Measurements from ENCODE around the gene LZTR1. TPM values are rescaled to one million over a fixed set of nuclear protein-coding genes. Genes with fewer than 3 reads are reported as not detected.
"Not testable (repeated sequence)": the region's sequence is repeated elsewhere in the genome, so short reads cannot be mapped to it uniquely, and the experiment has no call there.

Gene LZTR1
- polyA plus RNA-seq, 4 donors, result 36.7 to 71.0 (median 54.6) TPM

- no peak for DNase-seq (ENCODE audit: low read depth in 4 of 4, low spot score in 2 of 4)
Observed at GRCh38 chr22:21030032-21030431, 47.9 kb downstream of the LZTR1 start.

DNA sequence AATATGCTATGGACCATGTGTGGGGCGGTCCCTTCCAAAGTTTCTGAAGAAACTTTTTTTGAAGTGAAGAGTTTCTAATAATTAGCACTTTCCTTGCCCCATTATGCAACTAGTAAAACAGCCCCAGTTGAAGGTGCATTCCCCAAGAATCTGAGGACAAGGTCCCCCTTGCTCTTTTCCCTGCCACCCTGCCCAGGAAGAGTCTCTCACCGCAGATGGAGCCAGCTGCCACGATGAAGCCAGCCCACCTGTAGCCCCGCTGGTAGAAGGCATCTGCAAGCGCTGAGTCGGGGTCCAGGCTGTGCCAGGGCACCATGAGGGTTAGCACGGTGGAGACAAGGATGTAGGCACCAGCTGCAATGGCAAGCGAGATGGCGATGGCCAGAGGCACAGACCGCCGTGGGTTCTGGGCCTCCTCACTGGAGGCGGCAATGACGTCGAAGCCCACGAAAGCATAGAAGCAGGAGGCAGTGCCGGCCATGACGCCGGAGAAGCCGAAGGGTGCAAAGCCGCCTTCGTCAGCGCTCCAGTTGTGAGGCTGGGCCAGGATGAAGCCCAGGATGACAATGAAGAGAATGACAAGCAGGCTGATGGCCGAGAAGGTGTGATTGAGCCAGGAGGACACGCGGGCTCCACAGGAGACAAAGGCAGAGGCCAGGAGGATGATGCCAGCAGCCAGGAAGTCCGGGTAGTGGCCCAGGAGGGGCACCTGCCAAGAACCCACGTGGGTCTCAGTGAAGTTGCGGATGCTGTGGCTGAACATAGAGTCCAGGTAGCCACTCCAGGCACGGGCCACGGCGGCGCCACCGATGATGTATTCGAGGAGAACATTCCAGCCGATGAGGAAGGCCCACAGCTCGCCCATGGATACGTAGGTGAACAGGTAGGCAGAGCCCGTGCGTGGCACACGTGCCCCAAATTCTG, 48.8 kb downstream of the LZTR1 start:
- no peak for DNase-seq (ENCODE audit: low read depth in 4 of 4, low spot score in 2 of 4)

DNA sequence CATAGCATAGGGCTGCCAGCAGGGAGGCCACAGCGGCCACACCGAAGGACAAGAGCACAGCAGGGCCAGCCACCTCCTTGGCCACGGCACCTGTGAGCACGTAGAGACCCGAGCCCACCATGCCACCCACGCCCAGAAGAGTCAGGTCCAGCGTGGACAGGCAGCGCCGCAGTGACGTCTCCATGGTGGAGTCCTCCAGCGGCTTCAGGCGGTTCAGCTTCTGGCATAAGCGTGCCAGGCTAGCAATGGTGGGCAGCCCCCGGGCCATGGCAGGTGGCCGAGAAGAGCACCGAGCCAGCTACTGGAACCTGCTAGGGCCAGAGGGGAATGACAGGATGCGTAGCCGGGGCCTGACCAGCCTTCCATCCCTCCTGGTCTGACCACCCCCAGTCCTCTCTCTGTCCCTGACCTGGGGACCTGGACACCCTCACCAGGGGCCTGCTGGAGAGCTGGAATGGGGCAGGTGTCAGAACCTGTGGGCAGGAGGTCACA, 49.5 kb downstream of the LZTR1 start:
- no peak for DNase-seq (ENCODE audit: low read depth in 4 of 4, low spot score in 2 of 4)

- no peak for DNase-seq (ENCODE audit: low read depth in 4 of 4, low spot score in 2 of 4)
Observed at GRCh38 chr22:21032037-21032867, 50.2 kb downstream of the LZTR1 start, which contains the start of gene SLC7A4. Gene SLC7A4, minus strand, starts transcription at chr22:21032561. Its CDS starts 749 bp downstream, at chr22:21031812.

GRCh38 chr22:21032868-21033688, 51.0 kb downstream of the LZTR1 start:
- DNase-seq (ENCODE audit: low read depth in 4 of 4, low spot score in 2 of 4), result no peak

GRCh38 chr22:21033895-21034294, 51.8 kb downstream of the LZTR1 start:
- DNase-seq (ENCODE audit: low read depth in 4 of 4, low spot score in 2 of 4), result no peak

DNA sequence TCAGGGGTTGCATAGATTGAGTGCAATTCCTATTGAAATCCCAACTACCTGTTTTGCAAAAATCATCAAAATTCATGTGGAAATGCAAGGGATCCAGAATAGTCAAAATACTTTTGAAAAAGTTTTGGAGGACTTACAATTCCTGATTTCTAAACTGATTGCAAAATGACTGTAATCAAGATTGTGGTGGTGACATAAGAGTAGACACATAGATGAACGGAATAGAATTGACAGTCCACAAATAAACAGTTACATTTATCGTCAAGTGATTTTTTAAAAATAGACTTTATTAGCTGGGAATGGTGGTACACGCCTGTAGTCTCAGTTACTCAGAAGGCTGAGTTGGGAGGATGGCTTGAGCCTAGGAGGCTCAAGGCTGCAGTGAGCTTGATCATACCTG, 52.9 kb downstream of the LZTR1 start:
- no peak for DNase-seq (ENCODE audit: low read depth in 4 of 4, low spot score in 2 of 4)

DNA sequence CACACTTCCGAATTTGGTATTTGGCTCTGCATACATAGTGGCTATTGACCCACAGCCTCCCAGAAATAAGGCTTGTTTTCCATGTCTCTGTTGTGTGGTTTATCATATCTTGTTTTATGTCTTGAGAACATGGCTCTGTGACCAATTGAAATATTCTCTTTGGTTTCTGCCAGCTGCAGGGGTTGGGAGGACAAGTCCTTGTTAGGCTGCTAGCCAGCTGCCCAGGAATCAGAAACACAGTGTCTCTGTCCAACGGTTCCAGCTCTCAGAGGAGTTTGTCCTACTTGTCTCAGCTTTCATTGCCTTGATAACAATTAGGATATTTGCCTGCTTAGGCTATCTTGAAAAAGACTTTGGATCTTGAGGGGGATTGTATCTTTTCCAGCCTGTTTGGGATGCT, 56.3 kb downstream of the LZTR1 start:
- no peak for DNase-seq (ENCODE audit: low read depth in 4 of 4, low spot score in 2 of 4)

- DNase-seq (ENCODE audit: low read depth in 4 of 4, low spot score in 2 of 4), result not testable (repeated sequence)
Observed at GRCh38 chr22:21039158-21039557, 57.1 kb downstream of the LZTR1 start.

- no peak for DNase-seq (ENCODE audit: low read depth in 4 of 4, low spot score in 2 of 4)
Observed at GRCh38 chr22:21041937-21042336, 59.8 kb downstream of the LZTR1 start.

DNA sequence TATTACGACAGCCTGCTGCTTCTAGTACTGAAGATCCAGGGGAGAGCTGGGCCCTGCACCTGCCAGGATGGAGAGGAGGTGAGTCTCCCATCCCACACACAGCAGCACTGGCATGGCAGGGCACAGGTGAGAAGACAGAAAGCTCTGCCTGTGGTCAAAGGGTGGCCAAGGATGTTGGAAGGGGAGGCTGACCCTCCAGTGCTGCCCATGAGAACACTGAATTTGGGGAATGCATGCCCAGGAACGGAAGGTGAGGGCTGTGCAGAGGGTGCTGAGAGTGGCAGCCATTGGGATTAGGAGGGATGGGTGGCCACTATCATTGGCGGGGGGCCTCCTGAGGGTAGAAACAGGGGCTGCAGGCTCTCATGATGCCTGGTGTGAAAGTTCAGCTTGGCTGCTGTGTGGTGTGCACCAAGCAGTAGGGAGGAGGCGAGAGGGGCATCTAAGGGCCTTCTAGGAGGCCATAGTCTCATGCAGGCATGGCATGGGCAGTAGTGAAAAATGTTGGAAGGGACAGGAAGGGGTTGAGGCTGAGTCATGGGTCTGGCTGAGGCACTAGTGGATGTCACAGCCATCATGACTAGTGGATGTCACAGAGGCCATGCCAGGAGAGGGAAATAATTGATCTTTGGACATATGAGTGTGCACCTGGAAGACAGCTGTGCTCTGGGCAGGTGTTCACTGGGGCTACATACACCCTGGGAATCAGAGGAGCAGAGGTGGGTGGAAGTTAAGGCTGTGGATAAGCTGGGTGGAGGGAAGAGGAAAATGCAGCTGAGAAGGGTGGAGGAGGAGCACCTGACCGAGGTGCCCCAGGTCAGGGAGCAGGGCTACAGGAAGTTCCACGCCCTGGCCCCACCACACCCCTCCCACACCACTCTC, 61.1 kb downstream of the LZTR1 start:
- DNase-seq (ENCODE audit: low read depth in 4 of 4, low spot score in 2 of 4), result no peak

GRCh38 chr22:21043860-21044535, 61.9 kb downstream of the LZTR1 start:
- DNase-seq (ENCODE audit: low read depth in 4 of 4, low spot score in 2 of 4), result no peak

DNA sequence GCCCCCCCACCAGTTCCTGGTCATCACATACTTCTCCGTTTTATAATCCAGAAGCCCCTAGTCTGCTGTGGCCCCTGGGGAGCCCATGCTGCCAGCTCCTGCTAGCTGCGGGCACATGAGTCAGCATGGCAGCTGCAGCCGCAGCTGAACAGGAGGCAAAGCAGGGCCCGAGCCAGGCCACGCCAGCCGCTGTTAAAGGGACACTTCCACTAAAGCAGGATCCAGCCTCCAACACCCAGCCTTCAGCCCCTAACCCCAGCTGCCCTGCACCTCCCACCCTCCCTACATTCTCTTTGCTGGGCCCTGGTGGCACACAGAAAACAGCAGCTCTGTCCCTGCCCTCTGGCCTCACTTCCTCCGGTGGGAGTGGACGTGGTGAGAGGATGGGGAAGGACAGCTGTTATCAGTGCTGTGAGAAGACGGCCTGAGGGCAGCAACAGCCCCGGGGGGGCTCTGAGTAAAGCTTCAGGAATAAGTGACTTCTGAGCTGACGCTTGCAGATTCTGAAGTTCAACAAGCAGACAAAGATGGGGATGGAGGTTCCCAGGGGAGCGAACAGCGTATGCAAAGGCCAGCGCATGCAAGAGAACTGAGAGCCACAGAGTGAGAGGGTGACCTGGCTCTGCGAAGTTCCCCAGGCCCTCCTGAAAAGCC, 63.0 kb downstream of the LZTR1 start:
- no peak for DNase-seq (ENCODE audit: low read depth in 4 of 4, low spot score in 2 of 4)

- peak; percentile 70 to 82 (median 74) for DNase-seq (ENCODE audit: low read depth in 4 of 4, low spot score in 2 of 4)
Observed at GRCh38 chr22:21045585-21046294, 63.6 kb downstream of the LZTR1 start, which contains the start of gene LRRC74B. Gene LRRC74B, plus strand, starts transcription at chr22:21045946. Its CDS starts 41 bp downstream, at chr22:21045987.

GRCh38 chr22:21047035-21047661, 65.1 kb downstream of the LZTR1 start:
- DNase-seq (ENCODE audit: low read depth in 4 of 4, low spot score in 2 of 4), result no peak

- DNase-seq (ENCODE audit: low read depth in 4 of 4, low spot score in 2 of 4), result no peak
Observed at GRCh38 chr22:21047730-21048129, 65.6 kb downstream of the LZTR1 start.

DNA sequence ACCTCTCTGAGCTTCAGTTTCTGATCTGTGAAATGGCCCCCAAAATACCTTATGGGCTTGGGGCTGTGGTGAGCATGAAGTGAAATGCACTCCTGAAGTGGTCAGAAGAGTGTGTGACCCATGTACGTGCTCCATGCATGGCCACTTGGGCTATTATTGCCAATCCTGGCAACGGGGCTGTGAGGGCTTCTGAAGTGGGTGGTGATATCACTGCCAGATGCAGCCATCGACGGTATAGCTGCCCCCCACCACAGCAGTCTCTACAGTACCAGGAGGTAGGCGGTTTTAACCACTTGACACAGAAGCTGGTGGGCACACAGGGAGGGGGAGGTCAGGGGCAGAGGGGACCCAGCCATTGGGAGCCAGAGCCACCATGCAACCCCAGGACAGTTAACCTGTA, 66.4 kb downstream of the LZTR1 start:
- not testable (repeated sequence) for DNase-seq (ENCODE audit: low read depth in 4 of 4, low spot score in 2 of 4)

Data from left renal cortex interstitium (tissue), 4 donors.